Skin of body (tissue), 3 donors: ENCODE measurements around the gene CSRNP2. TPM values are rescaled to one million over a fixed set of nuclear protein-coding genes. Genes with fewer than 3 reads are reported as not detected.
A peak's percentile ranks its signal among the peaks of the same experiment; 100 is the strongest.
"Not testable (repeated sequence)": the region's sequence is repeated elsewhere in the genome, so short reads cannot be mapped to it uniquely, and the experiment has no call there.

ENCODE experiments used
- DNase-seq: peaks from one replicate; lab custom pipeline; 2025; lab: John Stamatoyannopoulos, UW
- small RNA-seq: library from RNA; depleted of rRNA; stranded (forward); fragments of <200 nt; gene quantifications from one replicate; pipeline ENCODE3, GENCODE V24; 2014; ENCODE audit warnings: low replicate concordance
- total RNA-seq: library from RNA; depleted of rRNA; stranded (reverse); fragments of >200 nt; gene quantifications from one replicate; pipeline ENCODE4 v1.2.3, GENCODE V29; 2014

The CSRNP2 gene
- total RNA-seq, 1 donor from 2014 or later: 15.5 TPM

DNA sequence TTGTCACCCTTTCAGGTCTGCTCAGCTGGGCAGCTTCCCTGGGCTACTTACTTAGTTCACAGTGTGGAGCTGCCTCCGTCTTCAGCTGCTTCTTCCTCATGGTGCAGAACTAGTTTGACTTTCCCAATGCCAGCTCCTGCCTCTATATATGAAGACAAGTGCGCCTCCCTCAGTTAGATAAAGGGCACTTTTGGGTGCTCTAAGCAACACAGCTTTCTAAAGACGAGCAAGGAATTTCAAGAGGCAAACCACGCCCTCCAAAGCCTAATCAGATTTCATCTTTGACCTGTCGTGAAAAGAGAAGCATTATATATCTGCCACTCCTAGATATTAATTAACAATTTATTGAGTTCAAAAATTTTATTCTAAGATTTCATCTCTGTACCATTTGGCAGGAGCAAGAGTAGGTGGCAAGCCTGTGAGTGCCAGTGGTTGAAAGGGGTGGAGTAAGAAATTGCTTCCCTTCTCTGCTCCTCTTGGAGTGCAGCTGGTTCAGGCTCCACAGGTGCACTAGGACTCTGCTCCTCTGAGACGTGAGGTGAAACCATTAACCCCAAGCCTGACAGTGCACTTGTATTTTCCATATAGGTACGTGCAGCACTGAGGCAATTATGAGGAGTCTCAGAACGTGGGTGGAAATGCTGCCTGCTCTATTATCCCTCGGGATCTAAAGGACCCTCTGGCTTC is 55.1 kb downstream of the CSRNP2 start:
- DNase-seq: no peak

DNA sequence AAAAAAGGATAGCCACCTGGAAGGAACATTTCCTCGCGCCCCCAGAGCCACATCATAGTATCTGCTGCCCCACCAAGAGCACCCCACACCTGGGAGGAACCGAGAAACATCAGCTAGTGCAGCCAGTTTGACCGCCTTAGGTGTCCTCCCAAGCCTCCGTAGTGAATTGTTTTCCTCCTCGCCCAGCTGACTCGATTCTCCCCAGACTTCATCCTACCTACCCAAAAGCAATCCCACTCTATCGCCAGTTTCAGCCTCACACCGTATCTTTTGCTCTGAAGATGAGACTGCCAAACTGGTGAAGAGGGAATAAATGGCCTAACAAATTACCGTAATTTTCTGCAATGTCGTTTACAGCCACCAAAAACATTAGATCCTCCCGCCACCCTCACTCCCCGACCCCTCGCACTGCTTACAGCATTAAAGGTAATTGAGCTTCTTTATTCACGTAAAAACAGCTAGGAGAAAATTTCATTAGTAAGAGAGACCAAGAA is 56.0 kb downstream of the CSRNP2 start:
- DNase-seq: no peak

DNA sequence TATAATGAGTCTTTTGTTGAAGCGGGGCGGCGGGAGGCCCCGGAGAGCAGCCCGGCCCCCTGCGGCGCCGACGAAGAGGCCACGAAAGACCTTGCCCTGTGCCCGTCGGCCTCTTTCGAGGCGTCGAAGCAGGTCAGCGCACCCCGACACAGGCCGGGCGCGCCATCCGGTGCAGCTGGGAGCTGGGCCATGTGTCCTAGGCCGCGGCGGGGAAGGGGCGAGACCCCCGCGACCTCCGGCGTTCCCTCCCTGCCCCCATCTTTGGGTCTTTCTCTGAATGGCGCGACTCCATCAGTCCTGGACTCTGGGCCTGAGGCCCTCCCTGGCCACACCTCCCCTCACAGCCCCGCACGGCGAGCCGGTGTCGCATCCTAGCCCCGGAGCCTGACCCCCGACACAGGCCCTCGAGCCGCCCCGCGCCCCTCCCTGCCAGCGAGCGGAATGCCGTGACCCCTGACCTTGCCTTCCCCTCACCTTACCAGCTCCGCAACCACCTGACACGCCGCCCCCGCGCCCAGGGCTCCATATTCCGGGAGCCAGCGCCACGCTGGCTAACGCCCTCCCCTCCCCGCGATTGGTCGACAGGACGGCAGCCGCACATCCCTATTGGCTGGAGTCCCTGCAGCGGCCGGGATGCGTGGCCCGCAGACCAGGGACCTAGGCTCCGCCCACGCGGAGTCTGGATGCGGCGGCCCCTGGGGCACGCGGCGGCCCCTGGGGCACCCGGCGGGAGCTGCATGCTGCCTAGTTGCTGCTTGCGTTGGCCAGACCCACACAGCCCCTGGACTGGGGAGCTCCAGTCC is 57.4 kb downstream of the CSRNP2 start, which contains the start of gene SLC11A2:
TSS of gene SLC11A2 (minus strand) at position 549 of the 803 bp plus-strand sequence. CDS start 15,656 bp downstream, outside the sequence.
- peak; percentile 82 for DNase-seq

DNA sequence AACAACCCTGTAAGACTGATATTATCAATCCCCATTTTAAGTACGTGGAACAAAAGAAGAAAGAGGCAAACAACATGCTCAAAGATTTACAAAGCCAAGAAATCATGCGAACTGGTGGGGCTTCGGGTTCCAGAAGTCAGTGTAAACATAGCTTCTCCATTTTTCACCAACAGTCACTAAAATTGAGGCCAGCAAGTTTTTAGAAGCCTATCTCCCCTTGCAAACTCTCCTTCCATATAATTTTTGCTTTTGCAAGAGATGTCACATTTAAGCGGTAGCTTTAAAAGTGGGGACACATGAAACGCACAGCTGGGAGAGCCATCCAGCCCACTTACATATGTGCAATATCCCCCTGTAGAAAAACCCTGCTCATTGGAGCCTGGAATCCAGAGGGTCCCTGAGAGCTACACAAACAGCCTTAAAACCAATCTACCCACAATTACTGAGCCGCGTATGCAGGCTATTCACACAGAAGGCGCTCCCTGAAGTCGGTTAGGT is 58.0 kb downstream of the CSRNP2 start:
- no peak for DNase-seq

DNA sequence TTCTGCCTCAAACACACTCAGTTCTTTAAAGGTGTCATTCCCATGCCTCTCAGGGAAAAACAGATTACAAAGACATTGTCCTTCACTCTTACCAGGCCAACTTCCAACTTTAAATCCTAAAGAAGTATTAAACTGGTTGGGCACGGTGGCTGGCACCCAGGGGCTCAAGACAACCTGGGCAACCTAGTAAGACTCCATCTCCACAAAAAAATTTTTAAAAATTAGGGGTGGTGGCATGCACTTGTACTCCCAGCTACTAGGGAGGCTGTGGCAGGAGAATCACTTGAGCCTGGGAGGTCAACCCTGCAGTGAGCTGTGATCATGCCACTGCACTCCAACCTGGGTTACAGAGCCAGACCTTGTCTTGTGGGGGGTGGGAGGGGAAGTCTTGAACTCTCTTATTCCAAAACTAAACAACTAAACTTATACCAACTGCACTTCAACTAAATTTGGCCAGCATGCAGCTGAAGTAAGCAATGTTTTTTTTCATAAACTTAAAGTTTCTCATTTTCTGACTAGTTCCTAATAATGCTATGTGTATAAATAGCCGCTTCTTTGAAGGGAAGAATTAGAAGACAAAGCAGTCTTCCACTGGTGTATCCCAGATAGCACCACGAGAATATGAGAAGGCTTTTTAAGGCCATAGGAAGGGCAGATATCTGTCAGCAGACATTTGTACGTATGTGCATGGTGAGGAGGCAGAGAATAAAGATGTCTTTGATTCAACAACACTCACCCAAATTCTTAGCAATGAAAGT is 59.6 kb downstream of the CSRNP2 start:
- no peak for DNase-seq

DNA sequence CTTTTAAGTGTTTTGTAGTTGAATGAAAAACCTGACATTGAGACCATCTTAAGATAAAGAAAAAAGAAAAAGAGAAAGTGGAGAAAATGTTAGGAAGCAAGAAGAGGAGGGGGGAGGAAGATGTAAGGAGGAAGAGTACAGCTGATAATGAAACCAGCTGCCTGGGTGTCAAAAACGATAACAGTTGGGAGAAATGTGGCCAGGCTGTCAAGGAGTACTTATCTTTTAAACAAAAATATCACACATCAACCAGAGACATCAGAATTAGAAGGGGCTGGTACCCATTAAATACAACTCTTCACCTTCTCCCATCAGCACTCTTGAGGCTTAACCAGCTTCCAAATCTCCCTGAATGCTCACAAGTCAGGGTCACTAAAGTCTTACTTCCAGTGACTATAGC is 61.7 kb downstream of the CSRNP2 start:
- no peak for DNase-seq

DNA sequence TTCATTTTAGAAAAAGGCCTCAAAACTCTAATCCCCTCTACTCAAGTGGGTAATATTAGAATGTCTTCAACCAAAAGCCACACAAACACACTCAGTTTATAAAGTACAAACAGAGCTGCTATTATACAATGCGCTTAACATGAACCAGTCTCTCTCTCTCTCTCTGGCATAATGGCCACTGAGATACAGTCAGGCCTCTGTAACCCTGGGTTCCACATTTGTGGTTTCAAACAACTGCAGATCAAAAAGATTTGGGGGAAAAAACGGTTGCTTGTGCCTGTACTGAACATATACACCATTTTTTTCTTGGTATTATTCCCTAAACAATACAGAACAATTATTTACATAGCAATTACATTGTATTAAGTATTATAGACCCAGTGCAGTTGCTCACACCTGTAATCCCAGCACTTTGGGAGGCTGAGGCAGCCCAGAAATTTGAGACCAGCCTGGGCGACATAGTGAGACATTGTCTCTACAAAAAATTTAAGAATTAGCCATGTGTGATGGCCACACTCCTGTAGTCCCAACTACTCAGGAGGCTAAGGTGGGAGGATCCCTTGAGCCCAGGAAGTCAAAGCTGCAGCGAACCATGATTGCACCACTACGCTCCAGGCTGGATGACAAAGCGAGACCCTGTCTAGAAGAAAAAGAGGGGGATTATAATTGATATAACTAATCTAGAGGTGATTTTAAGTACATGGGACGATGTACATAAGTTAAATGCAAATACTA is 62.8 kb downstream of the CSRNP2 start:
- no peak for DNase-seq

DNA sequence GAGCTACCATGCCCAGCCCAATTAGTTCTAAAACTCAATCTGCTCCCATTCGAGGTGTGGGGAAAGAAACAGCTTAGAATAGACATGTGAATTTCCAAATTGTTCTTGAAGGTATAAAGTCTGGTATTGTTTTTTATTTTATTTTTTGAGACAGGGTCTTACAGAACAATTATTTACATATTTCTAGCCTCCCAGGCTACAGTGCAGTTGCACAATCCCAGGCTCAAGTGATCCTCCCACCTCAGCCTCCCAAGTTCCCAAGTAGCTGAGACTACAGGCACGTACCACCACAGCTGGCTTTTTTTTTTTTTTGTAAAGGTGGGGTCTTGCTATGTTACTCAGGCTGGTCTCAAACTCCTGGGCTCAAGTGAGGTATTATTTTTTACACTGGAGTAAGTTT is 63.5 kb downstream of the CSRNP2 start:
- DNase-seq: no peak

DNA sequence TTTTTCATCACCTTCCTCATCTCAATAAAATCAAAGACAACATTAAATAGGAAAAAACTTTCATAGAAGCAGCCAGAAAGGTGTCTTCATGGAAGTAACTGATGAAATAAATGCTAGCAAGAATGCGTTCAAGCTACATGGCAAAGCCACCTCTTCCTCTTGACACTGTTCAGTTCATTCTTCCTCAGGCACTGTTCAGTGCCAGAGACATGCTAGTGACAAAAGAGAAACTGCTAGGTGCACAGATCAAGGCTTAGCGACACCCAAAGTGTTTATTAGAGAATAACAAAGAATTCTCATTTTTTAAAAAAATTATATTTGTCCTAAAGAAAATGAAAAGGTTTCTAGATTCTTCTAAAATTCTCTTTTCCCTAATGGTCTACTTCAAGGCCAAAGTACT is 64.4 kb downstream of the CSRNP2 start:
- no peak for DNase-seq

DNA sequence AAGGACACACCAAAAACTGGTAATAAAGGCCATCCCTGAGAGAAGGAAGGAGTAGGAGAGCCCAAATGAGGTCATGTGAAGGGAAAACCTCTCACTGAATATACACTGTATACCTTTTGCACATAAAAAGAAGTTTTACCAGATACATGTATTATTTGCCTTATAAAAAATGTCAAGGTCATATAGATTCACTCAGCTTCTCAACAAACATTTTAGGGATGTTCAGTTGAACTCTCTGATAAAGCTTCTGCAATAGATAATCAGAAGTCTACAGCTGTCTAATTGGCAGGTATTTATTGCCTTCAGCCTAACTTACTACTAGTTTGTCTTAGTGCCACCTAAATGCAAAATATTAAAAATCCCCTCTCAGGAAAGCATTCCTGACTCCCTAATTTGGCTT is 65.9 kb downstream of the CSRNP2 start:
- DNase-seq: no peak

DNA sequence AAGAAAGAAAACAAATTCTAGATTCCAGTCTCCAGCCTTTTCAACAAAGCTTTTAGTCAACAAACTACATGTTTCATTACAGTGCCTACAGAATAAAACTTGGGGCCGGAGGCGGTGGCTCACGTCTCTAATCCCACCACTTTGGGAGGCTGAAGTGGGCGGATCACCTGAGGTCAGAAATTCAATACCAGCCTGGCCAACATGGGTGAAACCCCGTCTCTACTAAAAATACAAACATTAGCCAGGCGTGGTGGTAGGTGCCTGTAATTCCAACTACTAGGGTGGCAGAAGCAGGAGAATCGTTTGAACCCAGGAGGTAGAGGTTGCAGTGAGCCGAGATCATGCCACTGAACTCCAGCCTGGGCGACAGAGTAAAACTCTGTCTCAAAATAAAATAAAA is 68.9 kb downstream of the CSRNP2 start:
- not testable (repeated sequence) for DNase-seq

DNA sequence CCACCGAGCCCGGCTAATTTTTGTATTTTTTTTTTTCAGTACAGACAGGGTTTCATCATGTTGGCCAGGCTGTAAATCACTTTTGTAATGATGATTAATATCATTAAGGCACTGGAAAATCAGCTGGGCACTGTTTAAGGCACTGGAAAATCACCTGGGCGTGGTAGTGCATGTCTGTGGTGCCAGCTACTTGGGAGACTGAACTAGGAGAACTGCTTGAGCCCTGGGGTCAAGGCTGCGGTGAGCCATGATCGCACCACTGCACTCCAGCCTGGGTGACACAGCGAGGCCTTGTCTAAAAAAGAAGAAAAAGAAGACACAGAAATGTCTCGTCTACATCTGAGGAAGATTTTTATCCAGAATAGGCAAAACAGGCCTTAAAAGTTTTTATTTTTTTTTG is 70.0 kb downstream of the CSRNP2 start:
- DNase-seq: no peak

DNA sequence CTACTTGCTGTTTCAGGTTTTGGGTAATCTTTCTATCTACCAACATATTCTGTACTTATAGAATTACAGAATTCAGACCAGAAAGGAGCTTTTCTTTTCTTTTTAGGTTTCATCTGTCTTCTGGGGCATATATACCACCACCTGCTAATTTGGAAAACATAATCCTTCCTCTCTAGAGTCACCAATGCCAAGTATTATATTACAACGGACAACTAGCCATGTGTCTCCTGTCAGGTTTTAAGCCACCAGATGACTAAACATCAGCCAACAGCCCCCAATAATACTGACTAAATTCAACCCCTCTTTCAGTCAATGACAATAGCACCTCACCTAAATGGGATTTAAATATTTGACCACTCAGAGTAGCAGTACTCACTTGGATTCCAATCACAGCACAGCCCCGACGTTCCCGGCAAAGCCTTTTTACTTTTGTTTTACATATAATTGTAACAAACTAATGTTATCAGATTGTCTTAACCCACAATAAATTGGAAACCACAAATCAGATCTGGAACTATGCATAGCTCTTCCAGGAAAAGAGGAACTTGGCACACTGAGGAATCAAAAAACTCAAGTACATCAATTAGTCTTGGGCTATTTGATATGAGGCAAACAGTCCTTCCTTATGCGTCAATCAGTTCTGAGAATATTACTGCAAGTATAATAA is 70.7 kb downstream of the CSRNP2 start:
- DNase-seq: no peak

DNA sequence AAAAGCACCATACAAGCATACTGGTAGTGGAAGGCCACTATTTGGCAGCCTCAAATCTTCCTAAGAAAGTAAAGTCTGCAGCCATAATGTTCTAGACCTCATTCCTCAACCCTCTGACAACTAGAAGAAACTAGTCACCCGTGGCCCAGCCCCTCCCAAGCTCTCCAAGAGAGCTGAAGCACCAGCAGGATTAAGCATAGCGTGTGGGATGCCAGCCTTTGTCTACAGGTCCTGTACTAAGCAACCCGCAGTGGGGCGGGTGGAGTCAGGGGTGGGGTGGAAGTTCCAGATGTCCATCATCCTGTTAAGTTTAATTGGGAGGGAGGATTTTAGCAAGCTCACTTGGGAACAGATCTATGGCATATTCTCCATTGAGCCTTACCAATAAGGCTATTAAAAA is 71.4 kb downstream of the CSRNP2 start:
- no peak for DNase-seq

Small RNAs within 50 kb of the gene (small RNA-seq; reads per million reads assigned to genes)
- not detected for gene RNU6-1273P
- gene RNU6-87P: not detected

Other genes starting within 250 kb of the CSRNP2 start
- not detected for gene TMPRSS12, start 240.7 kb downstream of the CSRNP2 start, total RNA-seq
- not detected for gene HIGD1C, start 131.1 kb downstream of the CSRNP2 start, total RNA-seq
- gene SLC11A2, start 57.2 kb downstream of the CSRNP2 start, total RNA-seq: 56.3 TPM
- gene LETMD1, start 35.3 kb downstream of the CSRNP2 start, total RNA-seq: 55.0 TPM
- gene TFCP2, start 89.5 kb upstream of the CSRNP2 start, total RNA-seq: 17.4 TPM
- 4.8 TPM for gene POU6F1, start 134.5 kb upstream of the CSRNP2 start, total RNA-seq
- 50.2 TPM for gene DAZAP2, start 155.2 kb upstream of the CSRNP2 start, total RNA-seq
- 11.9 TPM for gene SMAGP, start 186.8 kb upstream of the CSRNP2 start, total RNA-seq
- gene BIN2, start 240.6 kb upstream of the CSRNP2 start, total RNA-seq: 5.6 TPM